HG02981 (cell line): ENCODE results near the gene XIRP1.
"Not testable (repeated sequence)": the region's sequence is repeated elsewhere in the genome, so short reads cannot be mapped to it uniquely, and the experiment has no call there.

Experiments
- ATAC-seq: cut with Tn5 transposase; IDR thresholded peaks from one replicate; pipeline ENCODE4 v1.9.1; 2021; ENCODE audit warnings: mild to moderate bottlenecking, moderate library complexity; ENCODE audit not compliant: unreplicated experiment

XIRP1 gene

GRCh38 chr3:39171860-39172259, 20.5 kb downstream of the XIRP1 start:
- no peak for ATAC-seq

- not testable (repeated sequence) for ATAC-seq
Measured at GRCh38 chr3:39170877-39171276, 21.5 kb downstream of the XIRP1 start.

GRCh38 chr3:39170461-39170860, 21.9 kb downstream of the XIRP1 start:
- no peak for ATAC-seq

GRCh38 chr3:39169712-39170111, 22.7 kb downstream of the XIRP1 start:
- no peak for ATAC-seq

- ATAC-seq: no peak
Measured at GRCh38 chr3:39168156-39168780, 24.1 kb downstream of the XIRP1 start.

- no peak for ATAC-seq
Measured at GRCh38 chr3:39166932-39167532, 25.4 kb downstream of the XIRP1 start.

- no peak for ATAC-seq
Measured at GRCh38 chr3:39166134-39166710, 26.2 kb downstream of the XIRP1 start.

GRCh38 chr3:39165518-39165917, 26.9 kb downstream of the XIRP1 start:
- no peak for ATAC-seq

GRCh38 chr3:39164414-39164813, 28.0 kb downstream of the XIRP1 start:
- ATAC-seq: no peak

GRCh38 chr3:39158148-39158715, 34.2 kb downstream of the XIRP1 start:
- ATAC-seq: no peak

- no peak for ATAC-seq
Measured at GRCh38 chr3:39157359-39157758, 35.0 kb downstream of the XIRP1 start.

- ATAC-seq: no peak
Measured at GRCh38 chr3:39156421-39156820, 36.0 kb downstream of the XIRP1 start.

- no peak for ATAC-seq
Measured at GRCh38 chr3:39154280-39155021, 37.9 kb downstream of the XIRP1 start.

GRCh38 chr3:39153977-39154279, 38.5 kb downstream of the XIRP1 start:
- ATAC-seq: no peak

- no peak for ATAC-seq
Measured at GRCh38 chr3:39150803-39151631, 41.4 kb downstream of the XIRP1 start.

GRCh38 chr3:39150148-39150802, 42.1 kb downstream of the XIRP1 start:
- no peak for ATAC-seq

- ATAC-seq: no peak
Measured at GRCh38 chr3:39149498-39150147, 42.8 kb downstream of the XIRP1 start.

GRCh38 chr3:39149059-39149455, 43.3 kb downstream of the XIRP1 start:
- ATAC-seq: no peak

GRCh38 chr3:39148435-39149058, 43.8 kb downstream of the XIRP1 start:
- no peak for ATAC-seq
